ENCODE data around the gene CXCL1. TPM values are rescaled to one million over a fixed set of nuclear protein-coding genes. Genes with fewer than 3 reads are reported as not detected.

Gene CXCL1
- total RNA-seq, 1 donor from 2014 or later, result 2.7 TPM

DNA sequence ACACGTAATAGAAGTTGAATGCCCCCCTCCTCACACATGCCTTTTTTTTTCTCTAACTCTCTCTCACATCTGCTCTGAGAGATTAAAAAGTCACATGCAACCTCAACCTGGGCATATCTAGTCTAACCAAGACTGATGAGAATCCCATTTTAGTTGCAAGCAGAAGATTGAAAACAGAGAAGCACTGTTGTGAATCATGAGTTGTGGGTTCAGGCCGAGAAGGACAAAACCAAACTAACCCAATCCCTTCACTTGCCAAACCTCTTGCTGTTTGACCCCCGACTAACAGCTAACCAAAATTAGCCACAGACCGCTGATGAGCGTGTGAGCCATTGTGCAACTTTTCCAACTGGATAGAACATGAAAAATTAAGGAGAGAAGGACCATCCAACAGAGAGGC is 31.8 kb downstream of the CXCL1 start:
- no peak for TF ChIP-seq CTCF (IDR thresholded peaks at IDR 0.05; ENCODE audit: unreplicated experiment)
- H3K36me3 Mint-ChIP-seq (ENCODE audit: insufficient read depth), result no peaks in the 10 kb centered on the region
- no peak overlapping the region for H3K27ac Mint-ChIP-seq
- DNase-seq (ENCODE audit: low spot score, unreplicated experiment), result no peak
- no peak overlapping the region for H3K4me3 Mint-ChIP-seq (ENCODE audit: low read depth)
- H3K27me3 Mint-ChIP-seq, result no peaks in the 10 kb centered on the region
- H3K4me1 Mint-ChIP-seq (ENCODE audit: low read depth), result peaks cover 4% of the 10 kb centered on the region
- H3K9me3 Mint-ChIP-seq (ENCODE audit: low read depth), result no peaks in the 10 kb centered on the region

DNA sequence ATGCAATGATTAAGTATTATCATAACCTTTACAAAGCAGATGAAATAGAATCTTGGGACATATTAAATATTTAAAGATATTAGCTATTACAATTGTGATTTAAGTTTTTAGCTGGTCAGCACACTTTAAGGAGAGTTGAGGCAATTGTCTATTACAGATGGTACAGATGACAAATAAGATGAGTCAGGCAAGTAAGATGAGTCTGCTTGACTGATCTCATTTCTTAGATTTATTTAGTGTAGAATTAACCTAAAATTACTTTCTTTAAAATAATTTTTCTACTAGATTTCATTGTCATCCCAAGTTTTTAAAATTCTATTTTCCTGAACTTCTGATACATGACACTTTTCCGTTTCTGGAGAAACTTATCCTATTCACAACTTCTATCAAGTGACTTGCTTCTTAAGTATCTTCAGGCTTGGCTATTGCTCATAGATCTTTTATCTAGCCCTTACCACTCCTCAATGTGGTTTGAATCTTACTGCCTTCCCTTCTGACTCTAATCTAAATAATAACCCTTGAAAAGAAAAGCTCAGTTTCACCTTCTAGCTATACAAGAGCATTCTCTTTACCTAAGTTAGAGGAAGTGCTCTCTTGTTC is 32.9 kb downstream of the CXCL1 start:
- no peak for TF ChIP-seq CTCF (IDR thresholded peaks at IDR 0.05; ENCODE audit: unreplicated experiment)
- no peak for DNase-seq (ENCODE audit: low spot score, unreplicated experiment)
- Mint-ChIP-seq H3K36me3 (ENCODE audit: insufficient read depth) (no peaks in the 10 kb centered on the region), H3K9me3 (ENCODE audit: low read depth) (no peaks in the 10 kb centered on the region), H3K4me1 (ENCODE audit: low read depth) (peaks cover 4% of the 10 kb centered on the region), H3K4me3 (ENCODE audit: low read depth) (no peak overlapping the region), H3K27ac (no peak overlapping the region), H3K27me3 (no peaks in the 10 kb centered on the region)

DNA sequence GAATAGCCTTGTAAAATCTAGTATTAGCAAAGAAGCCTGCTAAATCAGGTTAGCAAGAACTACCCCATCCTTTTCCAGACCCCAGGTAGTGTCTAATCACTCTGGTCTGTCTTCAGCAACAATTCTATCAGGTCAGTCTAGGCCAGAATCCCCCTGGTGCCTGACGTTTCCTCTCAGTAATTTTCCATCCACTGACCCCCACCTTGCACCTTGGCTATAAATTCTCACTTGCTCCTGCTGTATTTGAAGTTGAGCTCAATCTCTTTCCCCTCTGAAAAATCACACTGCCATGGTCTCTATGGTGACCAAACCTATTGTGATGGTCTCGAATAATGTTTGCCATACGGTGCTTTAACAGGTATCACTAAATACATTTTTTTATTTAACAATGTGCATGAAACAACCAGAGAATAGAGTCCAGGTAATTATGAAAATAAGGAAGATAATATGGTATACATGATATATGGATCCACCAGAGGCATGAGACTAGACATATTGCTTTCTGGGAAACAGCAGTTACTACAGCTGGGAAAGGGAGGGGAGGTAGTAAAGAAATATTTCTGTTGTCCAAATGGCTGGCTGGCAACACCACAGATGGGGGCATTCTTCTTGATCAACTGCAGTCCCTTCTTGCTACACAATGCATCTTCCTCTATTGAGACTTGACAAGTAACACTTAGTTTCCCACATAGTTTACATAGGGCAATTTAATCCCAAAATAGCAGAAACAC is 33.8 kb downstream of the CXCL1 start:
- no peaks in the 10 kb centered on the region for H3K9me3 Mint-ChIP-seq (ENCODE audit: low read depth)
- H3K4me3 Mint-ChIP-seq (ENCODE audit: low read depth), result no peak overlapping the region
- no peaks in the 10 kb centered on the region for H3K36me3 Mint-ChIP-seq (ENCODE audit: insufficient read depth)
- peak overlapping the region; percentile 7 for H3K27ac Mint-ChIP-seq
- H3K4me1 Mint-ChIP-seq (ENCODE audit: low read depth), result peaks cover 4% of the 10 kb centered on the region
- DNase-seq (ENCODE audit: low spot score, unreplicated experiment), result no peak
- TF ChIP-seq CTCF (IDR thresholded peaks at IDR 0.05; ENCODE audit: unreplicated experiment), result no peak
- H3K27me3 Mint-ChIP-seq, result no peaks in the 10 kb centered on the region

DNA sequence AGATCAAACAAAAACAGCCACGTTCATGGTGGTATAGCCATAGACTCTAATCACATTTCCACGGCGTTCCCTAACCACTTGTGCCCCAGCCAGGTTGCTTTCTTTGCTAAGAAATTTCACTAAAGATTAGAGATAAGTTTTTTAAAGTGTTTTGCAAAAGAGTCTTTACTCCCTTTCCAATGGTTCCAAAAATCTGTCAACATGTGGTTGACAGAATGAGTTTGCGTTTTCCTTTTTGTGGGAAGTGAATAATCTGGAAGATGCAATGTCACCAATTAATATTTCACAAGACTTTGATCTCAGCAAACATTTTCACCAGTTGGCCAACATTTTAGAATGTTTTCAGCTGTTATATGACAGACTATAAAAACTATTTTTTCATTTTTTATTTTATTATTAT is 35.3 kb downstream of the CXCL1 start:
- DNase-seq (ENCODE audit: low spot score, unreplicated experiment), result no peak
- Mint-ChIP-seq H3K36me3 (ENCODE audit: insufficient read depth) (no peaks in the 10 kb centered on the region), H3K9me3 (ENCODE audit: low read depth) (no peaks in the 10 kb centered on the region), H3K27me3 (no peaks in the 10 kb centered on the region), H3K27ac (no peak overlapping the region), H3K4me3 (ENCODE audit: low read depth) (no peak overlapping the region), H3K4me1 (ENCODE audit: low read depth) (peaks cover under 1% of the 10 kb centered on the region)
- TF ChIP-seq CTCF (IDR thresholded peaks at IDR 0.05; ENCODE audit: unreplicated experiment), result no peak

GRCh38 chr4:73908965-73909364 is 39.8 kb downstream of the CXCL1 start:
- Mint-ChIP-seq H3K4me1 (ENCODE audit: low read depth) (no peaks in the 10 kb centered on the region), H3K9me3 (ENCODE audit: low read depth) (no peaks in the 10 kb centered on the region), H3K27ac (no peak overlapping the region), H3K4me3 (ENCODE audit: low read depth) (no peak overlapping the region), H3K27me3 (no peaks in the 10 kb centered on the region), H3K36me3 (ENCODE audit: insufficient read depth) (no peaks in the 10 kb centered on the region)
- no peak for TF ChIP-seq CTCF (IDR thresholded peaks at IDR 0.05; ENCODE audit: unreplicated experiment)
- DNase-seq (ENCODE audit: low spot score, unreplicated experiment), result no peak

Measured in progenitor cell of endocrine pancreas (in vitro differentiated cells).